H1 (cell line): ENCODE measurements around the gene TSNAXIP1.

Experiments used
- EP300 ChIP-seq, 2 experiments: IDR thresholded peaks; 1 replicate in 1 of 2; 2 replicates in 1 of 2; pipeline ENCODE4 v1.6.1; 2011 to 2012; ENCODE audit warnings: low read depth in 2 of 2, low read length in 2 of 2, mild to moderate bottlenecking in 2 of 2, borderline replicate concordance in 1 of 2, inconsistent platforms in 1 of 2, moderate library complexity in 1 of 2
- EZH2 ChIP-seq: fragments of 200-600 bp; sonication (generic); IDR thresholded peaks from 2 replicates; pipeline ENCODE4 v1.7.1; 2012; ENCODE audit warnings: low read depth, mild to moderate bottlenecking, moderate library complexity, low read length, inconsistent platforms; ENCODE audit not compliant: severe bottlenecking
- POLR2A ChIP-seq, 2 experiments: IDR thresholded peaks; 1 replicate in 1 of 2; 2 replicates in 1 of 2; pipeline ENCODE4 v1.6.1; 2011; ENCODE audit warnings: low read depth in 2 of 2, low read length in 2 of 2, mild to moderate bottlenecking in 2 of 2; ENCODE audit errors: control extremely low read depth in 1 of 2
- RAD21 ChIP-seq, 2 experiments: IDR thresholded peaks in 1 of 2; conservative IDR thresholded peaks in 1 of 2; 2 replicates each; pipeline ENCODE4 v1.6.1; 2011; ENCODE audit warnings: low read depth in 2 of 2, low read length in 2 of 2, improper control_type of control experiment in 1 of 2, inconsistent platforms in 1 of 2, mild to moderate bottlenecking in 1 of 2, moderate library complexity in 1 of 2
- RFX5 ChIP-seq: IDR thresholded peaks from 2 replicates; pipeline ENCODE4 v1.6.1; 2011; ENCODE audit warnings: low read depth, low read length, improper control_type of control experiment, borderline replicate concordance
- RNF2 ChIP-seq: fragments of 200-900, 300-1000 bp; sonication (generic); IDR thresholded peaks from 2 replicates; pipeline ENCODE4 v1.7.1; 2016; ENCODE audit warnings: borderline replicate concordance, low read depth, mild to moderate bottlenecking, antibody characterized with exemption, low read length; ENCODE audit not compliant: poor library complexity, severe bottlenecking; ENCODE audit errors: missing control alignments
- RXRA ChIP-seq: IDR thresholded peaks from 2 replicates; pipeline ENCODE4 v1.6.1; 2011; ENCODE audit warnings: low read depth, mild to moderate bottlenecking, low read length, moderate library complexity; ENCODE audit not compliant: insufficient read depth
- SIN3A ChIP-seq, 2 experiments: IDR thresholded peaks in 1 of 2; conservative IDR thresholded peaks in 1 of 2; 2 replicates each; pipeline ENCODE4 v1.6.1; 2011 to 2012; ENCODE audit warnings: low read length in 2 of 2, improper control_type of control experiment in 1 of 2, low read depth in 1 of 2, mild to moderate bottlenecking in 1 of 2
- SIX5 ChIP-seq: IDR thresholded peaks from 2 replicates; pipeline ENCODE4 v1.6.1; 2011; ENCODE audit warnings: mild to moderate bottlenecking, low read depth, low read length
- TBP ChIP-seq: IDR thresholded peaks from 2 replicates; pipeline ENCODE4 v1.6.1; 2011; ENCODE audit warnings: low read depth, low read length, improper control_type of control experiment
- ZNF274 ChIP-seq: IDR thresholded peaks from 2 replicates; pipeline ENCODE4 v1.7.0; 2012; ENCODE audit warnings: low read length, borderline replicate concordance; ENCODE audit errors: extremely low read depth
- TF ChIP-seq, protein P1 (sequence below), 3 experiments: IDR thresholded peaks; 1 replicate in 2 of 3; 2 replicates in 1 of 3; pipeline versions ENCODE4 v1.5.1 to v1.6.1; 2011; ENCODE audit warnings: low read length in 3 of 3, mild to moderate bottlenecking in 3 of 3, inconsistent platforms in 2 of 3, low read depth in 1 of 3, moderate library complexity in 1 of 3; ENCODE audit not compliant: insufficient read depth in 1 of 3; ENCODE audit errors: control extremely low read depth in 1 of 3
- TF ChIP-seq, protein P2 (sequence below): IDR thresholded peaks from 2 replicates; pipeline ENCODE4 v1.6.1; 2011; ENCODE audit warnings: low read length, improper control_type of control experiment
- TF ChIP-seq, protein P3 (sequence below): IDR thresholded peaks from 2 replicates; pipeline ENCODE4 v1.6.1; 2012; ENCODE audit warnings: inconsistent platforms

DNA sequence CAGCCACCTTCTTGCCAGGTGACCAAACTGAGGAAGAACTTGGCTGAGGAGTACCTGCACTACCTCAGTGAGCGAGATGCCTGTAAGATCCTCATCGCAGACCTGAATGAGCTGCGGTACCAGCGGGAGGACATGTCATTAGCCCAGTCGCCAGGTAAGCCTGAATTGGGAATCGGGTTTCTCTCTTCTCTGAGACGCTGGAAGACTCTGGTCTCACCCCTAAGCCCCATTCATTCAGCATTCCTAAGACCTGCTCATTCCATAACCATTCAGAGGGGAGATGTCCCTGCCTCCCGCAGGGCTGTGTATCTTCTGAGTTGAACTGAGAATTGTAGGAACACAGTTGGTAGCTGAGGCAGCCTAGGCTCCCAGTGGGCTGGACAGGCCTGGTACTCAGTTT is 18.4 kb downstream of the TSNAXIP1 start:
- TF ChIP-seq RNF2 (no peak), RAD21 (IDR thresholded peaks at IDR 0.05 in 1 of 2, conservative IDR thresholded peaks at IDR 0.05 in 1 of 2; ENCODE audit: low read depth in 2 of 2, low read length in 2 of 2) (no peak), SIN3A (conservative IDR thresholded peaks at IDR 0.05 in 1 of 2, IDR thresholded peaks at IDR 0.05 in 1 of 2; ENCODE audit: low read depth in 1 of 2, low read length in 2 of 2) (no peak), RXRA (no peak), ZNF274 (no peak), RFX5 (no peak), EZH2 (no peak), POLR2A (IDR thresholded peaks at IDR 0.05; ENCODE audit: control extremely low read depth in 1 of 2, low read depth in 2 of 2, low read length in 2 of 2) (no peak), SIX5 (no peak), TBP (no peak), EP300 (IDR thresholded peaks at IDR 0.05; ENCODE audit: borderline replicate concordance in 1 of 2, low read depth in 2 of 2, low read length in 2 of 2) (no peak)
- TF ChIP-seq, protein P1, sequence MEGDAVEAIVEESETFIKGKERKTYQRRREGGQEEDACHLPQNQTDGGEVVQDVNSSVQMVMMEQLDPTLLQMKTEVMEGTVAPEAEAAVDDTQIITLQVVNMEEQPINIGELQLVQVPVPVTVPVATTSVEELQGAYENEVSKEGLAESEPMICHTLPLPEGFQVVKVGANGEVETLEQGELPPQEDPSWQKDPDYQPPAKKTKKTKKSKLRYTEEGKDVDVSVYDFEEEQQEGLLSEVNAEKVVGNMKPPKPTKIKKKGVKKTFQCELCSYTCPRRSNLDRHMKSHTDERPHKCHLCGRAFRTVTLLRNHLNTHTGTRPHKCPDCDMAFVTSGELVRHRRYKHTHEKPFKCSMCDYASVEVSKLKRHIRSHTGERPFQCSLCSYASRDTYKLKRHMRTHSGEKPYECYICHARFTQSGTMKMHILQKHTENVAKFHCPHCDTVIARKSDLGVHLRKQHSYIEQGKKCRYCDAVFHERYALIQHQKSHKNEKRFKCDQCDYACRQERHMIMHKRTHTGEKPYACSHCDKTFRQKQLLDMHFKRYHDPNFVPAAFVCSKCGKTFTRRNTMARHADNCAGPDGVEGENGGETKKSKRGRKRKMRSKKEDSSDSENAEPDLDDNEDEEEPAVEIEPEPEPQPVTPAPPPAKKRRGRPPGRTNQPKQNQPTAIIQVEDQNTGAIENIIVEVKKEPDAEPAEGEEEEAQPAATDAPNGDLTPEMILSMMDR (IDR thresholded peaks at IDR 0.05; ENCODE audit: control extremely low read depth in 1 of 3, insufficient read depth in 1 of 3, low read depth in 1 of 3, low read length in 3 of 3): no peak
- TF ChIP-seq, protein P2, sequence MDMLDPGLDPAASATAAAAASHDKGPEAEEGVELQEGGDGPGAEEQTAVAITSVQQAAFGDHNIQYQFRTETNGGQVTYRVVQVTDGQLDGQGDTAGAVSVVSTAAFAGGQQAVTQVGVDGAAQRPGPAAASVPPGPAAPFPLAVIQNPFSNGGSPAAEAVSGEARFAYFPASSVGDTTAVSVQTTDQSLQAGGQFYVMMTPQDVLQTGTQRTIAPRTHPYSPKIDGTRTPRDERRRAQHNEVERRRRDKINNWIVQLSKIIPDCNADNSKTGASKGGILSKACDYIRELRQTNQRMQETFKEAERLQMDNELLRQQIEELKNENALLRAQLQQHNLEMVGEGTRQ: no peak
- TF ChIP-seq, protein P3, sequence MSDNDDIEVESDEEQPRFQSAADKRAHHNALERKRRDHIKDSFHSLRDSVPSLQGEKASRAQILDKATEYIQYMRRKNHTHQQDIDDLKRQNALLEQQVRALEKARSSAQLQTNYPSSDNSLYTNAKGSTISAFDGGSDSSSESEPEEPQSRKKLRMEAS: no peak
